Umbilical cord (tissue), 2 donors: ENCODE measurements around the gene CLASP2. TPM values are rescaled to one million over a fixed set of nuclear protein-coding genes. Genes with fewer than 3 reads are reported as not detected.
A peak's percentile ranks its signal among the peaks of the same experiment; 100 is the strongest.
"Not testable (repeated sequence)": the region's sequence is repeated elsewhere in the genome, so short reads cannot be mapped to it uniquely, and the experiment has no call there.

Experiments used
- DNase-seq: peaks from one replicate; pipeline ENCODE4 v3.0.0-alpha.2; 2015; ENCODE audit warnings: low spot score
- total RNA-seq: library from RNA; depleted of rRNA; stranded (reverse); fragments of >200 nt; gene quantifications from one replicate; pipeline ENCODE4 v1.2.3, GENCODE V29; 2014; ENCODE audit warnings: low replicate concordance; ENCODE audit not compliant: insufficient read depth

Gene CLASP2
- total RNA-seq, 1 donor from 2014 or later = 92.0 TPM

DNA sequence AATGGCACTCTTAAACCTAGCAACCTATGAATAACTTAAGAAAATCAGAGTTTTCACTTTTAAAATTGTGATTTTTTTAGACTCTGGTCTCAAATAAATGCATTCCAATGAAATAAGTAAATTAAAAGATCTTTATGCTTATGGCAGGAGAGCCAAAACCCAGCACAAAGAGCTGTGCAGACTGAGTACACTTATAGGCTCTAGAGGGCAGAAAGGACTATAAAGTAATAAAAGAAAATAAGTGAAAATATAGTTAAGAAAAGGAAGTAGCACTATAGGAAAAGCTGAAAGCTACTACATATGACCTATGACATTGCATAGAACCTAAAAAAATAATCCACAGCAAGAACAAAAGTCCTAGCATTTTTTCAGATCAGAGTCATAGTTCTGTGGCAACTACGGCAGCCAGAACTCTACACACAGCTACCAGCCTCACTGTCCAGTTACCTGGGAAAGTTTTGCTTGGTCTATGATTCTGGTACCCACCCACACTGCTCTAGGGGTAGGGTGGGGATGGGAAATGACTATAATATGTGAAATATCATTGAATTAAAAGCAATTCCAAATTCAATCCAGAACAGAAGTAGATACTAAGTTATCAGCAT lies 30.5 kb downstream of the CLASP2 start:
- no peak for DNase-seq

DNA sequence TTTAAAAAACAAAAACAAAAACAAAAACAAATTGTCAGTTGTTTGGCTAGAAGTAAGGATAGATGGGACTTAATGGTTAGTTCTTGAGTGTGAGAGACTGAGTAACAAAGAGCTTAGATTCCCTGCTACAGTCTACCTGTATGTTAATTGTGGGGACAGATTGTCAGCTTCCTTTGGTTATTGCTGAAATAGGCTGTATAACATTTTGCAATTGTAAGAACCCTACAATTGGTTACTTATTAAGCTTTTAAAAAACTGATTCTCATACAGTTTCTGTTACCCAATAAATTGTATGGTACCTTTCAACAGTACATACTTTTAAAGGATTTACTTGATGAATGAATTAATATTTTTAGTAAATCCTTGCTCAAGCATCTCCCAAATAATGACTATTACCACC lies 35.3 kb downstream of the CLASP2 start:
- DNase-seq = no peak

DNA sequence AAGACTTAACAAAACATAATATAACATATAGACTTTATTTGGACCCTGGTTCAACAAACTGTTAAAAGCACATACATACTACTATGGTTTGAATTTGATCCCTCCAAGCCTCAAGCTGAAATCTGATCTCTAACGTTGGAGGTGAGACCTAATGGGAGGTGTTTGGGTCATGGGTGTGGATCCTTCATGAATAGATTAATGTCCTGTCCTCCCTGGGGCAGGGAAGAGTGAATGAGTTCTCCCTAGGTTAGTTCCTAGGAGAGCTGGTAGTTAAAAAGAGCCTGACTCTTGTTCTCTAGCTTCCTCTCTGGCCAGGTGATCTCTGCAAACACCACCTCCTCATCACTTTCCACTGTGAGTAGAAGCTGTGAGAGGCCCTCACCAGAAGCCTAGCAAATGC lies 36.4 kb downstream of the CLASP2 start:
- no peak for DNase-seq

DNA sequence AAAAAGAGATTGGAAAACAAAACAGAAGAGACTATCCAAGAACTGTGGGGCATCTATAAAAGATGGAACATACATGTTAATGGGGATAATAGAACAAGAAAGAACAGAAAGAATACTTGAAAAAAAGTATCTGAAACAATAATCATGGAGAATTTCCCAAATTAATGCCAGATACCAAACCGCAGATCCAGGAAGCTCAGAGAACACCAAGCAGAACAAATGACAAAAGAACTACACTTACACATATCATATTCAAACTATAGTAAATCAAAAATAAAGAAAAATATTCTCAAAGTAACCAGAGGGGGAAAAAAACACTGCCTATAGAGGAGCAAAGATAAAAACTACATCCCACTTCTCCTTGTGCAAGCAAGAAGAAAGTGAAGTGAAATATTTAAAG lies 40.0 kb downstream of the CLASP2 start:
- no peak for DNase-seq

DNA sequence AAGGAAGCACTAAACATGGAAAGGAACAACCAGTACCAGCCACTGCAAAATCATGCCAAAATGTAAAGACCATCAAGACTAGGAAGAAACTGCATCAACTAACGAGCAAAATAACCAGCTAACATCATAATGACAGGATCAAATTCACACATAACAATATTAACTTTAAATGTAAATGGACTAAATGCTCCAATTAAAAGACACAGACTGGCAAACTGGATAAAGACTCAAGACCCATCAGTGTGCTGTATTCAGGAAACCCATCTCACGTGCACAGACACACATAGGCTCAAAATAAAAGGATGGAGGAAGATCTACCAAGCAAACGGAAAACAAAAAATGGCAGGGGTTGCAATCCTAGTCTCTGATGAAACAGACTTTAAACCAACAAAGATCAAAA lies 44.6 kb downstream of the CLASP2 start:
- DNase-seq = not testable (repeated sequence)

DNA sequence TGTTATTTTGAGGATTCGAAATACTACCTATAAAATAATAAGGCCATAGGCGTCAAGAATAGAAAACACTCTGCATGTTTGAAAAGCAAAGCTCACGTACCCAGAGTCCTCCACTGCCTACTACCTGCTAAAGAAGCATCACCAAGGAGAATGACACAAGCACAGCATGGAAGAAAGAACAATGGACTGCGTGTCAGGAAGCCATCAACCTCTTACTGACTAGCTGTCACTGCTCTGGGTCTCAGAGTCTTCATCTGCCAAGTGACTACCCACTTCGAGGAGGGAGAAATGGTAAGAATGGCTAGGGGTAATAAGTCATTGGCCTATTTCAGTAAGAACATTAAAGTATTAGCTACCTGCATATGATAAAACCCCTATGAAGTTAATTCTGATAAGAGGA lies 49.4 kb downstream of the CLASP2 start:
- no peak for DNase-seq

DNA sequence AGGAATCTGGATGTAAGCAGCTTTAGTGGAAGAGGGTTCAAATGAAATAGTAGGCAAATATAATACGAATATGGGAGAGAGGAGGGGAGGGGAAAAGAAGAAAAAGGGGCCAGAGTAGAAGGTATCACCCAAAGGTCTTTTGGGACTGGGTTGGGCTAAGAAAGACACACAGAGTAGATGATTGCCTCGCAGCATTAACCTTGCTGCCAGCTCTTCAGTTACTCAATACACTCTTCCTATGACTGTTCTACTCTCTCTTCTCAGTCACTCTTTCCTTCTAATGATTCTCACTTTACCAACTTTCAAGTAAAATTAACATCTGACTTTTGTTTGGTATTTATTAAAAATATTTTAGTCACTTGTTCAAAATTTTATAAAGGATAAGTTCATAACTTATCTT lies 52.8 kb downstream of the CLASP2 start:
- DNase-seq = no peak

DNA sequence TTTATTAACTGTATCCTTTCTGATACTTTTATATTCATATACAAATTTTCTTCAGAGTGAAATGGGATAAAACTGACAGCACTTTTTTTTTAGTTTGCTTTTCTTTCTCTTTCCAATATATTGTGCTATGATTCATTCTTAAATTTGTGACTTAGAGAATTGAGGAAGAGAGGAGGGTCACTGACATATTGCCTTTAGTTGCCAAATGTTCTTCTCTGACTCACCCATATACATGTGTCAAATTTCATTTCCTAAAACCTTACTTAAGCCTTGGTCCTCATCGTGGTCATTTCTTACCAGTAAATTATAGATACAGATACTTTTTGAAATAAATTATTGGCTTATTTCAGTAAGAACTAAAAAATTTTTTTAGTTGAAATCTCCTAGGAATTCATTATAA lies 53.9 kb downstream of the CLASP2 start:
- DNase-seq = no peak

DNA sequence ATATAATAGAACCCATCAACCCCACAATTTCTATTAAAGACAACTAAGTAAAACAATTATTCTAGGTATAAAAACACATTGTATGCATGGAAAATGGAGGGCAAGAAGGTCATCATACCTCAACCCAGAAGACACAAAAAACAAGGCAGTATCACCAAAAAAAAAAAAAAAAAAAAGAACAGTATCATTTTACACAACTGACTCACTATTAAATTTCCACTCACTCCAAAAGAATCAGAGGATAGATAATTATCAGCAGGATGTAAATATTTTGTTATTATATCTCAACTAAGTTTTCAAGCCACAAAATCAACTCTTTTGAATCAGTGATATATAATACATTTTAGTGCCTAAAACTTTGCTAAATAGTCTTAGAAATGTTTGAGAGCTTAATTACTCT lies 55.0 kb downstream of the CLASP2 start:
- no peak for DNase-seq

DNA sequence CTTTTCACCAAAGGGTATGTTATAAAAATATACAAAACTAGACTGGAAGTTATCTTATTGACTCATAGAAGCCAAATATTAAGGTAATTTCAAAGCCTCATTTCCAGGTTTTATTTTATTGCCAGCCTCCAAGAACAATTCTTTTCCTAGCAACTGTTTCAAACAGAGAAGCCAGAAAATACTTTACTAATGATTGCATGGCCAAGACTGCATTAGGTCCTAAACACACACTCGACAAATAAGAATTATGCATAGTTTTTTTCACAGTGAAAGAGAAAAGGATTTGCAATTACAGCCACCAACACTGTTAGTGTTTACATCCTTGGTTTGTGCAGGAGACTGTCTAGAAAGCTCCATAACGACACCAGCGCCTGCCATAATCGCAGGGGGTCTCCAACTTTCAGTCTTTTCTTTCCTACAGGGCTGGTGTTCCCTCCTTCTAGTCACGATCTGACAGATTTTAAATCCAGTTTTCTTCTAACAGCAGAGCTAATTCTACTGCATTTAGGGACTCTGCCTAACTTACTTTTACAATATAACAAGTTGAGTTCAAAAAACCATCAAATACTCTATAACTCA lies 58.1 kb downstream of the CLASP2 start:
- DNase-seq = no peak

DNA sequence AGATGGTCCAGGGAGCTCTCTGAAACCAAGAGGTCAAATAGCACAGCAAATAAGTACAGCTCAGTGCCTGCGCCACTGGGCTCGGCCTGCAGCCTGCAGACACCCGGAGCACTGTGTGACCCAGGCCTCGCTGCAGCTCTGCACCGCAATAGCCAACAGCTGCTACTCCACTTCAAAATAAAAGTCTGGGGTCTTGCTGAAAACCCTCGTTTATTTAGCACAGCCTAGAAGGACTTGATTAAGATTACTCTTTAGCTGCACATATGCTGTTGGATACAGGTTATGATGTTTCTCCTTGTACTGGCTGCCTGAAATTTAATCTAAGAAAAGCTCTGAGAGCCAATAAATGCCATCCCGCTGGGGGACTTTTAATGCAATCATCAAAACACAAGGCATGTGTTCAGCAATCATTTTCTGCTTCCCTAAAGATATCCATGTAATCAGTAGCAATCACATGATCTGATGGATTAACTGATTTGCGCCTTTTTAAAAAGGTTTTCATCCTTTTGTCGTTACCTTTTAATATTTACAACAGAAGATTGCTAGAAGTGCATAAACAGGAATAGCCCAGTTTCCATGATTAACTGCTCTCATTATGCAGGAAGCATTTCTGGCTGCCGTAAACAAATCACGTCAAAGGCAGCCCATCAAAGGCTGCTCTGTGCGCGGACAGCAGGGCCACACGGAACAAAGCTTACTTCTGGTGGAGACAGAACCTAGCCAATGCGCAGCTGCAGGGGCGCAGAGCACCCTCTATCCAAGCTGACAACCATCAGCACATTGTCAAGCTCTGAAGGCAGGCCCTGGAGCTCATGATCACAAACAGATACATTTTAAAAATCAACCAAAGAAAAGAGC lies 58.8 kb downstream of the CLASP2 start:
- peak; percentile 88 for DNase-seq

DNA sequence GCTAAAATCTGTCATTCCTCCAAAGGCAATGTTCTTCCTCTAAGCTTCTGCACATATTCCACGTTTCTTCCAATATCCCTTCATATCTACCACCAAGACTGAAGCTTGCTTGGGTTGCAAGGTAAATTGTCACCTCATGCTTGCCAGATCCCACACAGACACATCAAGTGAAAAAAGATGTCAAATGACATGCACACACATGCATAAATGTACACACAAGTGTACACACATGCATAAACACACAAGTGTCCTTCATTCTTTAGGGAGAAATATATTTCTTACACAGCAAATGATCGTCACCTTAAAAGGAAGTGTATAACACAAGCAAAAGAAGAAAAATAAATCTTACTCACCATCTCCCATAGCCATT lies 59.4 kb downstream of the CLASP2 start:
- no peak for DNase-seq

DNA sequence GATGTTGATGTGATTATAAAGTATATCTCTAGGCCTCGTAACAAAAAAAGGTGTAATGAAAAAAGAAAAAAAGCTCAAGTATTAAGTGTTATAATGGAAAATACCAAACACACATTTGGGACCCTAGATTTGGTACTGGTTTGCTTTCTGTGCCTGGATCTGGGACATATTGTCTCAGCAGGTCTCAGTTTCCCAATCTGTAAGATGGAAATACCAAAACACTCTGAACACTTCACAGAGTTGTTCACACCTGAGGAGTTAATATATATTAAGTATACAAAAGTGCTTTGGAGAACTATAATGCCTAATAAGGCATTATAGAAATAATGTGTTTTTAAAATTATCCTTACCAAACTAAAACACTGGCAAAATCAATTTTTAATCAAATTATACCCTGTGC lies 60.0 kb downstream of the CLASP2 start:
- no peak for DNase-seq

DNA sequence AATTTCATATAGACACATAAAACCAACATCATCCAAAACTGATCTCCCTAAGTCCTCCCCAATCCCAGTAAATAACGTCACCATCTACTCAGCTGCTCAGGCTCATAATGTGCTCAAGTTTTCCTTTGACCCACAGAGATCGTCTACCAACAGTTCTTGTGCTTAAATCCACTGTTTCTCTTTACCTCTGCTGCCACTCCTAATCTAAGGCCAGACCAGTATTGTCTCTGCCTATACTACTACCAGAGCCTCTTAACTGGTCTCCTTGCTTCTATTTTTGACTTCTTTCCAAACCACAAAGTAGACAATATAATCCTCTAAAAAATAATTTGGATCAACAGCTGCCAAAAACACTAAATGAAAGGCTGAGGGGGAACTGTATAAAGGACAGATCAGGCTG lies 65.3 kb downstream of the CLASP2 start:
- DNase-seq = no peak

DNA sequence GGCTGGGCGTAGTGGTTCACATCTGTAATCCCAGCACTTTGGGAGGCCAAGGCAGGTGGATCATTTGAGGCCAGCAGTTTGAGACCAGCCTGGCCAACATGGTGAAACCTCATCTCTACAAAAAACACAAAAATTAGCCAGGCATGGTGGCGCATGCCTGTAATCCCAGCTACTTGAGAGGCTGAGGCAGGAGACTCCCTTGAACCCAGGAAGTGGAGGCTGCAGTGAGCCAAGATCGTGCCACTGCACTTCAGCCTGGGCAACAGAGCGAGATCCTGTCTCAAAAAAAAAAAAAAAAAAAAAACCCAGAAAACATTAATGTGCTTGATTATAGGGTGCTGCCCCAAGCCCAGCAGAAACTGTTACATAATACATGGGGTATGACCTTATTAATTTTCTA lies 67.0 kb downstream of the CLASP2 start:
- DNase-seq = not testable (repeated sequence)

DNA sequence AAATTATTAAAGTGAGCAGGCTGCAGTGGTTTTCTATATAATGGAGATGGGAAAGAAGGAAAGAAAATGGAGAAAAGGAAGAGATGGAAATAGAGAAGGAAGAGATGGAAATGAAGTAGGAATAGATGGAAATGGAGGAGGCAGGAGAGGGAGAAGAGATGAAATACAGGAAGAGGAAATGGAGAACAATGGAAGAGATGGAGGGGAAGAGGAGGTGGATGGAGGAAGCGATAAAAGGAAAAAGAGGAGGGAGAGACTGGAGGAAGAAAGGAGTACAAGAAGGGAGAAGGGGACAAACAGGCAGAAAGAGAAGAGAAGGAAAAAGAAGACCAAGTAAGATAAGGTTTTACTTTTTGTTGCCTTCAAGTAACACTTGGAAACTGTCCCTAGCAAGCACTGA lies 67.6 kb downstream of the CLASP2 start:
- DNase-seq = no peak

DNA sequence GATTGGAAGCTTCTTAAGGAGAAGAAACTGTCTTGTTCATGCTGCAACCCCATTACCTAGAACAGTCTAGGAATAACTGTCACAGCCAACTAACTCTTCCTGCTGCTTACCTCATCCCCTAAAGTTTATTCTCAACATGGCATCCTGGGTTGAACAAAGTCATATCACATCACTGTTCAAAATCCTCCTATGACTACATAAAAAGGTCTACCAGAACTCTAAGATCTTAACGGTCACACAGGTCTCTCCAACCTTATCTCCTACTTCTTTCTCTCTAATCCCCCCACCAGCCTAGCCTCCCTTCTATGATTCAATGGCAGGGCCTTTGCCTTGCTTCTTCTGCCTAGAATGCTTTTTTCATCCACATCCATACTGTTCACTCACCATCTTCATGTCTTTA lies 69.3 kb downstream of the CLASP2 start:
- no peak for DNase-seq

DNA sequence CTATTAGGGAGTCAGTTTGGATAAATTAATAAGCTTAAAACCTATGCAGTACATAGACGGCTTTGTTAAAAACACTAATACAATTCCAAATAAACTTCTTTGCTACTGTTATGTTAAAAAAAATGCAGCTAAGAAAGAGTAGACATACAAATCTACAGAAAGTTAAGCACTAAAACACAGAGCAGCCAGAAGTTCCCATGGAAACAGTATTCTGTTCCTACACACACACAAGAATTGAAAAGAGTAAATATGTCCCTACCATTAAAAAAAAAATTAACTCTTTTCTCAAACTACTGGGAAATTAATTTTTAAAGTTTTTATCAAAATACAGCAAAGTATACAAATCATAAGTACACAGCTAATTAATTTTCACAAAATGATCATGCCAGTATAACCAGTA lies 71.6 kb downstream of the CLASP2 start:
- DNase-seq = peak; percentile 8

DNA sequence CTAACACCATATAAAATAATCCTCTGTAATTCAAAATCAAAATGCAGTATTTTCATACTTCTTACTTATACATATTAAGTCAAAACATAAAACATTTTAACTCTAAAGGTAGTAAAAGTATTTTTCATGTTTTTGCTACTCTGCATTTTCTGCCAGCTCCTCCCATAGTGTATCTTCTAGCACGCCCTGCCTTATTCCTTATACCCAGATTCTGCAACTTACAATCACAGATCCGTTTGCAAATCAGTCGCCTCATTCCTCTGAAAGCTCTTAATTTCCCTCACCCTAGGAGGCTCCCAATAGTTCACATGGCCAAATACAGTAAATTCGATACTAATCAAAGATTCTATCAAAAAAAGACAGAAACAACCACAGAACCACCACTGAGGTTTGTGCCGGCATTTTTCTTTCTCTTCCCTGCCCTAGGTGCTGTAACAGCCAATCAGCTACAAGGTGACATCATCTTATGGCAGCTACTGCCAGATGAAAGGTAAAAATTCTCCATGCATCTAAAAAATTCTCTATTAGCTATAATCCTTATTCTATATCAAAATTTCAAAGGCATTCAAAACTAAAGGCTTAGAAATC lies 72.9 kb downstream of the CLASP2 start:
- DNase-seq = peak; percentile 44

DNA sequence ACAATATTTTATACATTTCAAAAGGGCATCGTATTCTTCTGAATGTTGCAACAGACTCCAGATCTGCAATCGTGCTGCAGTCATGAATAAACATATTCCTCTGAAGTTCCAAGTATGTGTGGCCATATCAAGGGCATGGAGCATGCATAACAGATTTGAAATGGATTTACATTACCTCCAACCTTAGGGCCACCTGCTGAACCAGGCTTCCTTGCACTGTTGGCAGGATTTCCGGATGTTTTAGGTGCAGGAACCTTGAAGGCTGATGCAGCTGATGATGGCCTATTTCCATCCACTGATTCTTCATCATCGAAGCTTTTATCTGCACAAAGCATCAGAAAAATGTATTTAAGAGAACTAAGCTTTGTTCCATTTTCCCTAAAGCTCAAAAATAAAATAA lies 73.5 kb downstream of the CLASP2 start:
- DNase-seq = no peak

DNA sequence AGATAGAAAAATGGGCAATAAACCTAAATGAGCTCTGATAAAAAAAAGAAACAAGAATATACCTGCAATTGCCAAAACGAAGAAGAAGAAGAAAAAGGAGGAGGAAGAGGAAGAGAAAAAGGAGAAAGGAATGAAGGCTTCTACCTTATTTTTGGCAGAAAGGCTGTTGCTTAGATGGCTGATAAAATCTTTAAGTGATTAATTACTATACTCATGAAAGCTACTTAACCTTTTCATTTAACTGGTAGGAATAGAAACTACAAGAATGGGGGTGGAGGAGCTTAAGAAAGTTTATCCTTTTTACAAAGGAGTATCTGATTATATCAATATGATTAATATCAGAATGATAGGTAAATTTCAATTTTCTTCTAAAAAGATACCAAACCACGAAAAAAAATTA lies 75.2 kb downstream of the CLASP2 start:
- DNase-seq = no peak

DNA sequence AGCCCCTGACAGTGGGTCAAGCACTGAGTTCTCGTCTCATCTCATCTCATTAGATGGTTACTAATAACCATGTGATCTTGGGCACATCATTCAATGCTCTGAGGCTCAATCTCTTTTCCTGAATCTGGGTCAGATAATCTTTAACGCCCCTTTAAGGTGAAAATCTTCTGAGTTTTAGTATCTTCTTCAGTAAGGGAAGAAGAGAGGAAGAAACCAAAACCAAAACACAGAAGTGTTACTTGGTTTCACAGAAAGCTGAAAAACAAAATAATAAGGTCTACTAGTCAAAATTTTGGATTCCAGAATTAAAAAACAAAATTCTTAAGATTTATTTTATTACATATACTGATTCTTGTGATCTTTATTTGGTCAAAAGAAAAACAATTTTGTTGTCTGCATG lies 78.2 kb downstream of the CLASP2 start:
- DNase-seq = no peak

DNA sequence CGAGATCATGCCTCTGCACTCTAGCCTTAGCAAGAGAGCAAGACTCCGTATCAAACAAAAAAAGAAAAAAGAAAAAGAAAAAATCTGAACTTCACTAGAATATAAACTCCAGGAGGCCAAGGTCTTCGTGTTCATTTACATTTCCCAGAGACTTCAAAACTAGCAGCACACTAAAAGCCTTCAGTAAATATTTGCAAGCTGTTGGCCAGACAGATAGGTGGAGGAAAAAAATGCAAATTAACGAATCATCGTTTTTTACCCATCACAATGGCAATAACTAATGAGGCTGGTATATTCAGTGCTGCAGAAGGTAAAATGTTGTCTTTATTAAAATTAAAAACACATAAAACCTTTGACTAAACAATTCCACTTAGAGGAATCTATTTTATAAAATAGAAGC lies 80.6 kb downstream of the CLASP2 start:
- DNase-seq = no peak
